ENCODE measurements around the gene TCF7L2.
"Not testable (repeated sequence)": the region's sequence is repeated elsewhere in the genome, so short reads cannot be mapped to it uniquely, and the experiment has no call there.

TCF7L2 gene

DNA sequence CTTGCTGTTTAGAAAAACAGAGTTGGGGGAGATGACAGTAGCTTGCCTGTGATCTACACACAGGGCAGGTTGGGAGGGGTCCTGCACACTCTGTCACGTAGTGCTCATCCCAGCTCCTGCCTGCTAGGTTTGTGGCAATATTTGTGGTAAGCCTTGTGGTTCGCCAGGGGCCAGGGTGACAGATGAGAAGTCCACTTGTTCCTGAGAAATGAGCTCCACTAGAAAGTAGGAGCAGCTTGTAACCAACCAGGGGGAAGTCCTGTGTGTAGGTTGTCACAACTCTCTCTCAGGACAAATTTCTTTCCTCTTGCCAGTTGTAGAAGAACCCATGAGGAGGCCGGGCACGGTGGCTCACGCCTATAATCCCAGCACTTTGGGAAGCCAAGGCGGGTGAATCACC, 147.0 kb downstream of the TCF7L2 start:
- DNase-seq = peak; percentile 25
- in situ Hi-C loops (cut with MboI; ENCODE audit: low pct_unique_long_range_greater_than_20kb, low sequenced_read_pairs) = no loop called here

DNA sequence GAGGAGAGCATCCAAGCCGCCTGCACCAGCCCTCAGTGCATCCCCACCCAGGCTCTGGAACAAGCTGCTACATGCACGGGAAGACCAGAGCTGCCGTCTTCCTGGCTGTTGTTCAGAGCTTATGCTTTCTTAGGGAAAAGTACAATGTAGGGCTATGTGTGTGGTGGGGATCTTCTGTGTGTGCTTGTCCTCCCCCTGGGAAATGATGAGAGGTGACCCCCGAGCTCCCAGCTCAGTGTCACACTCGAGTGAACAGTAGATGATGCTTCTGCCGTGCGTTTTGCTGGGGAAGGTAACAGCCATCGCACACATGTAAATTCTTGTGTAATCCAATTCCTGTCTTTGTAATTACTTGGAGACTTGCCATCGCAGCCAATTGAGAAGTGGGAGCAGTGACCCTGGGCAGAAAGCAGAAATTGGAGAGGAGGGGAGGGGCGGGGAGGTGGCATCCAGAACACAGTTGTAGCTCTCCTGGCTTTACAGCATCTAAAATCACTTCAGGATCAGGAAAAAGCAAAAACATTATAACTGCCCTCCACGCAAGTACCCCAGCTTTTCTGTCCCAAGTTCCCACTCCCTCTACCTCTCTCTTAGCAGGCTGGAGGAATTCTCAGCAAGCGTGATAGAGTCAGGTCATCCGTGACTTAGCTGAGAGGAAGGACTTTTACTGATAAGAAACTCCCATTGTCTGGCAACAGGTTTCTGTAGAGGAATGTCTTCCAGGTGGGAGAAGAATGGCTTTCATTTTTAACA, 149.6 kb downstream of the TCF7L2 start:
- in situ Hi-C loops (cut with MboI; ENCODE audit: low pct_unique_long_range_greater_than_20kb, low sequenced_read_pairs) = no loop called here
- peak; percentile 46 for DNase-seq

GRCh38 chr10:113100281-113100680, 150.2 kb downstream of the TCF7L2 start:
- no peak for DNase-seq
- in situ Hi-C loops (cut with MboI; ENCODE audit: low pct_unique_long_range_greater_than_20kb, low sequenced_read_pairs) = no loop called here

DNA sequence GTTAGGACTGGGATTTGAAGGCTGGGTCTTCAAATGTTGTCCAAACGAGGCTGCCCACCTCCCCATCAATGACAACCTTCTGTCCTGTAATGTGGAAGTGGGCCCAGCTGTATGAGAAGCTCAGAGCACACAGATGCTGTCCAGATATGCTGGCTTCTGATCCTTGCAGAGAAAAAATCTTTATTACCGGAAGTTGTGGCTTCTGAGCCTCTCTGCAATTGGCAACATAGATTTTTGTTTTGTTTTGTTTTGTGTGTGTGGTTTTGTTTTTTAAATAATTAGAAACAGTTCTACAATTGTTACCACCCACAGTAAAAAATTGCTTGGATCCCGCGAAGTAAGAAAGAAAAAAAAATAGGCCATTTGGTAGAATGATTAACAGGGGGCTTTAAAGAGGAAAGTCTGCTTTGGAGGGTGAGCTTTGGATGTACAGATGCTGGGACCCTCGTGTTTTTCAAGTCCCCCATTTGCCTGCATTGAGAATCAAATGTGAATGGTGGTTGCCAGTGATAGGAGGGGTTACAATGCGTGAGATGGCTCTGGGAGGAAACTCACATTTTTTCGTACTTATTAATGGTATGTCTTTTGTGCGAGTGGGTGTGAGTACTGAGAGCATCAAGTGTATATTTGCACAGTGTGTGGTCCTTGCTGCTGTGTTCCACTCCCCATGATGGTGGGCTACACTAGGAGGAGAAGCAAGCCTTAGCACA, 153.2 kb downstream of the TCF7L2 start:
- DNase-seq = peak; percentile 62
- in situ Hi-C loops (cut with MboI; ENCODE audit: low pct_unique_long_range_greater_than_20kb, low sequenced_read_pairs) = no loop called here

GRCh38 chr10:113104047-113104446, 154.0 kb downstream of the TCF7L2 start:
- DNase-seq = no peak
- in situ Hi-C loops (cut with MboI; ENCODE audit: low pct_unique_long_range_greater_than_20kb, low sequenced_read_pairs) = no loop called here

GRCh38 chr10:113108194-113108835, 158.3 kb downstream of the TCF7L2 start:
- DNase-seq = peak; percentile 33
- in situ Hi-C loops (cut with MboI; ENCODE audit: low pct_unique_long_range_greater_than_20kb, low sequenced_read_pairs) = no loop called here

- in situ Hi-C loops (cut with MboI; ENCODE audit: low pct_unique_long_range_greater_than_20kb, low sequenced_read_pairs) = no loop called here
- no peak for DNase-seq
These were observed 158.9 kb downstream of the TCF7L2 start for GRCh38 chr10:113108948-113109347.

GRCh38 chr10:113109482-113109881, 159.4 kb downstream of the TCF7L2 start:
- in situ Hi-C loops (cut with MboI; ENCODE audit: low pct_unique_long_range_greater_than_20kb, low sequenced_read_pairs) = not testable (repeated sequence)

GRCh38 chr10:113111260-113111659, 161.2 kb downstream of the TCF7L2 start:
- in situ Hi-C loops (cut with MboI; ENCODE audit: low pct_unique_long_range_greater_than_20kb, low sequenced_read_pairs) = no loop called here
- DNase-seq = no peak

More at GRCh38 chr10:113109482-113109881, 159.4 kb downstream of the TCF7L2 start:
- DNase-seq = not testable (repeated sequence)

DNA sequence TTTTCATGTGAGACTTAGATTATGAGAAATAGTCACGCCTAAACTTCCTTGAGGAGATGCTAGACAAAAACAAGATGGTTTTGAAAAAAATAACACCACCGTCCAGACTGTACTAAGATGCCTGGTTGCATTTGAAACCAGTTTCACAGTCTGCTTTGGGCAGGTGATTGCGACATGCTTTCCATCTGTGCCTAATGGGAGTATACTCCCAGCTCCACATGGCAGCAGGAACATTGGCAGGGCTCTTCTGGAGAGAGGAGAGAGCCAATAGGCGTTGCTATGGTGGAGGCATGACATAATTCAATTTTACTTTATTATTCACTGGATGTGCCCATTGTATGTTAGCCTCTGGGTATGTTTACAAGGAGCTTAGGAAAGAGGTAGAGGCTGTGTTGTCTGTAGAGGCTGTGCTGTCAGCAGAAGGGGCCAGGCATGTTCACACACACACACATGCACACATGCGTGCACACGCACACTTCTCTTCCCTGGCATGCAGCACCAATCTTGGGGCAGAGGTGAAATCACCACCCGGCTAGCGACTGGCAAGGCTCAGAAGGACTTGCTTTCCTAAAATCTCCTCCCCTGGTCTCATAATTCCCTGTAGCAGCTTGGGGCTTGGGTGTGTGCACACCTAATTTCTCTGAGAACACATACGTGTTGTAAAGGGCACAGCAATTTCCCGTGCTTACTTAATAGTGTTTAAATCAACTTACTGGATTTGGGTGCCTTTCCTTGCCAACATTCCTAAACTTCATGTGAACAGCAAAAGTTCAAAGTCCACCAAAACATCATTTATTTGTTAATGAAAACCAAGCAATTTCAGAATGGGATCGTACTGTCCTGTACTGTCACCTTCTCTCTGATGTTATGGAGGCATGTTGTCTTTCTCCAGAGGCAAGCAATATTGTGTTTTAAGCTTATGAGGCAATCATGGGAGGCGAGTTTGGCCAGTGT, 162.1 kb downstream of the TCF7L2 start:
- in situ Hi-C loops (cut with MboI; ENCODE audit: low pct_unique_long_range_greater_than_20kb, low sequenced_read_pairs) = no loop called here
- DNase-seq = no peak

DNA sequence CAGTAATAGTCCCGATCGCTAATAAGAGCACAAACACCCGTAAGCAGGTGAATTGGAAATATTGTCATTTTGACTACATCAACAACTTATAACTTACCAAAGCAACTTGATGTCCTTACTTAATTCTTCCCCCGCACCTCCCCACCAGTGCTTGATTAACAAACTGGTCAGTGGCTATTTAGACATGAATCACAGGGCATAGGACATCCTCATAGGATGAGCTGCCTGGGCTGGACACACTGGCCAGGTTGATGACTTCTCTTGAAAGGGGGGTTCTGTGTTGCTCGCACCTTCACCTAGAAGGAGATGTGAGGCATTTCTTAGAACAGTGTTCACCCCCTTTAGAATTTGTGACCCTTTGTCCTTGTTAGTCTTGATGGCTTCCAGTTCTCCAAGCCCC, 163.2 kb downstream of the TCF7L2 start:
- in situ Hi-C loops (cut with MboI; ENCODE audit: low pct_unique_long_range_greater_than_20kb, low sequenced_read_pairs) = no loop called here
- DNase-seq = no peak

GRCh38 chr10:113113918-113114317, 163.9 kb downstream of the TCF7L2 start:
- no peak for DNase-seq

DNA sequence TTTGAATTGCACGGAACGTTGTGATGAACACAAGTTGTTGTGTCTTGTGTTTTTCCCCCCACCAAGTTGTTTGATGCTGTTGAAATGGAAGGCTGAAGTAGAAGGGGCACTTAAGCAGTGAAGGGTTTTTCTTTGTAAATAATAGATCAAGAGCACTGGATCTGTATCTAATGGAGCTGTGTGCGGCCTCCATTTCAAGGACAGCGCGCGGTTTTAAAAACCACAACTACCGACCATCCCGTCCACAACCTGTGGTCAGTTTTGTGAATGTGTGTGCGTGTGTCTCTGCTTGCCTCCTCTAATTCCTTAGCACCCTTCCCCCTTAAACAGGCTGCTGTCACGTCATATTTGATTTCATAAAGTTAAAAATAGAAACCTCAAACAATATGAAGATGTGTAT, 165.5 kb downstream of the TCF7L2 start:
- DNase-seq = no peak
- in situ Hi-C loops (cut with MboI; ENCODE audit: low pct_unique_long_range_greater_than_20kb, low sequenced_read_pairs) = no loop called here

More at GRCh38 chr10:113113918-113114317, 163.9 kb downstream of the TCF7L2 start:
- in situ Hi-C loops (cut with MboI; ENCODE audit: low pct_unique_long_range_greater_than_20kb, low sequenced_read_pairs) = no loop called here

DNA sequence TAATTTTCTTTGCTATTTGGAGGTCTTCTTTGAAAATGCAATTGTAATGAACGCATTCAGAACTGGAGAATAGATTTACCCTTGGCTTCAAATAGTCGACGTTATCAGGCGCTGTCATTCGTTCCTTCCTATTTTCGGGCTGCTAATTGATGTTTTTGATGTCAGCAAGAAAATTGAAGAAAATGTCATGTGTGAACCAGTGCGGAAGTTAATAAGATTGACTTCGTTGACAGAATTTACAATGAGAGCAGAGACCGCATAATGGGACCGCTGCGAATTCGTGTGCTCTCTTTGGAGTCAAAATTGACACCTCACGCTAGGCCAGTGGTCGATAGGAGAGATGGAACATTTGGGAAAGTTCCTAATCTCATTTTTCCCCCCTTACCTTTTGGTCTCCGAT, 168.8 kb downstream of the TCF7L2 start:
- DNase-seq = no peak
- in situ Hi-C loops (cut with MboI; ENCODE audit: low pct_unique_long_range_greater_than_20kb, low sequenced_read_pairs) = no loop called here

GRCh38 chr10:113119801-113120200, 169.8 kb downstream of the TCF7L2 start:
- in situ Hi-C loops (cut with MboI; ENCODE audit: low pct_unique_long_range_greater_than_20kb, low sequenced_read_pairs) = no loop called here
- DNase-seq = no peak

DNA sequence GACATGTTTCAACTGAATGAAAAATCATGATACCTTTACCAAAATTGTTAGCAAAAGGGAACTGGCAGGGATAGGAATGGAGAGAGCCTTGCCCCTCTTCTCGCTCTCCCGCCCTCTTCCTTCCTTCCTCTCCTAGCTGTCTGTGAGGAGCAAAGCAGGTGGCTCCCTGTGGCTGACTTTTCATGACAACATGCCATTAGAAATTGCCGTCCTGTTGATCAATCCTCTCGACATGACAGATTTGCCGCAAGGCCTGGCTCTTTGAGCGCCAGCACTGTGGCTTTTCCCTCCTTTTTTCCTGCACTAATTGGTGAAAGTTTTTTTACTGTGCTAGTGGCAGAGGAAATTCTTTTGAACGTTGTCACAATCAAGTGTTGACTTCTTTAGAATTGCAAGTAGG, 171.1 kb downstream of the TCF7L2 start:
- in situ Hi-C loops (cut with MboI; ENCODE audit: low pct_unique_long_range_greater_than_20kb, low sequenced_read_pairs) = no loop called here
- DNase-seq = no peak

DNA sequence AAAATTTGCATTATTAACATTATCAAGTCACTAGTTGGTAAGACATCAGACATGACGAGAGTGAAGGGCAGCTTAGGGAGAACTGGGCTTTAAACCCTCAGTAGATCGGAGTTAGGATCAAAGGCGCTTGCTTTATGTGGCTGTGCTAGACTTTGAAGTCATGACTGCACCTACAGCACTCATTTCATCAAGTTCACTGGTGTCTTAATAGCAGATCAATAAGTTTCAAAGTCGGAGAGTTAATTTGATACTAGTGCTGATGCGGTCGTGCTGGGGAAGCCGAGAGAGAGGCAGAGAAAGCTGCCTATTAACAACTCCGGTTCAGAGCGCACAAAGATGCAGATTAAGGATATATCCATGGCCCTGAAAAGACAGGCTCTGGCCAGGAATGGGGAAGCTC, 172.9 kb downstream of the TCF7L2 start:
- in situ Hi-C loops (cut with MboI; ENCODE audit: low pct_unique_long_range_greater_than_20kb, low sequenced_read_pairs) = no loop called here
- DNase-seq = no peak

DNA sequence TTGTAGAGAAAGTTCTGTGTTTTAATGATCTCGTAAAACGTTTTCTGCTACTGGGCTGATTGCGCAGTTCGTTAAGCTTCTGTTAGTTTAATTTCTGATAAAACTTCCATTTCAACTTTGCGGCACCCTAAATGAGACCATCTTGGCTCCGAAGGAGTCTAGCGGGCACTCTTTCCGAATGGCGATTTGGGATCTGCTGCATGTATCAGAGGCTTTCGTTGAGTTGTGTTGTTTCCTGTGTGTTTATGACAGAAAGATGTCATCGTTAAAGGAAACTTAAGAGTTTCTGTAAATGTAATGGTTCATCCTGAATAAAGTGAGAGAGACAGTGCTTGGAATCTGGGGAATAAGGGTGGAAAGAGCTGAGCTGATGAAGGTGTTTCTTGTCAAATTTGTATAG, 174.7 kb downstream of the TCF7L2 start:
- no peak for DNase-seq
- in situ Hi-C loops (cut with MboI; ENCODE audit: low pct_unique_long_range_greater_than_20kb, low sequenced_read_pairs) = no loop called here

- in situ Hi-C loops (cut with MboI; ENCODE audit: low pct_unique_long_range_greater_than_20kb, low sequenced_read_pairs) = no loop called here
- no peak for DNase-seq
These were observed 175.6 kb downstream of the TCF7L2 start for GRCh38 chr10:113125612-113126011.

All from KBM-7 (cell line).